Natural killer cell (primary cell): ENCODE measurements around the gene PSMD14. TPM values are rescaled to one million over a fixed set of nuclear protein-coding genes. Genes with fewer than 3 reads are reported as not detected.

Experiments used
- ATAC-seq, 3 donors: fragments of 150-1000 bp in 2 of 3; fragments of 200-7000 bp in 1 of 3; cut with Tn5 transposase; 1 replicate in 1 of 3; 2 replicates in 2 of 3; pipeline ENCODE4 v1.10.0; 2021; ENCODE audit warnings: mild to moderate bottlenecking in 2 of 3, moderate library complexity in 2 of 3
- DNase-seq, 2 donors: peaks; one replicate each; pipeline versions ENCODE4 v3.0.0 to v3.0.0-alpha.2; 2013 to 2021; ENCODE audit warnings: mixed read lengths in 1 of 2
- H3K27ac ChIP-seq: one replicate; pipeline ENCODE4 v1.5.1; 2013; ENCODE audit warnings: mild to moderate bottlenecking, low read length
- H3K27me3 ChIP-seq: one replicate; pipeline ENCODE4 v1.6.1; 2013; ENCODE audit warnings: low read length; ENCODE audit not compliant: control insufficient read depth, insufficient read depth
- H3K36me3 ChIP-seq: one replicate; pipeline ENCODE4 v1.6.1; 2013; ENCODE audit warnings: low read length; ENCODE audit not compliant: control insufficient read depth, insufficient read depth
- H3K4me1 ChIP-seq: one replicate; pipeline ENCODE4 v1.6.1; 2013; ENCODE audit warnings: low read length; ENCODE audit not compliant: control insufficient read depth, insufficient read depth
- H3K4me3 ChIP-seq: one replicate; pipeline ENCODE4 v1.5.1; 2013; ENCODE audit warnings: low read length
- H3K9me3 ChIP-seq: one replicate; pipeline ENCODE4 v1.6.1; 2013; ENCODE audit warnings: low read length; ENCODE audit not compliant: control insufficient read depth, insufficient read depth
- H3K27ac Mint-ChIP-seq, 2 donors: one replicate each; pipeline ENCODE4 v1.8.0; 2022; ENCODE audit warnings: mild to moderate bottlenecking in 2 of 2, mixed read lengths in 2 of 2, moderate library complexity in 1 of 2
- H3K27me3 Mint-ChIP-seq, 2 donors: one replicate each; pipeline ENCODE4 v1.8.0; 2022; ENCODE audit warnings: low read depth in 2 of 2, mixed read lengths in 2 of 2
- H3K36me3 Mint-ChIP-seq: one replicate; pipeline ENCODE4 v1.8.0; 2022; ENCODE audit warnings: mixed read lengths
- H3K4me1 Mint-ChIP-seq, 2 donors: one replicate each; pipeline ENCODE4 v1.8.0; 2022; ENCODE audit warnings: mixed read lengths in 2 of 2
- H3K4me3 Mint-ChIP-seq: one replicate; pipeline ENCODE4 v1.8.0; 2022; ENCODE audit warnings: mild to moderate bottlenecking, moderate library complexity, mixed read lengths
- H3K9me3 Mint-ChIP-seq, 2 donors: one replicate each; pipeline ENCODE4 v1.8.0; 2022; ENCODE audit warnings: mixed read lengths in 2 of 2
- CTCF ChIP-seq: fragments of 200-600 bp; IDR thresholded peaks from one replicate; pipeline ENCODE4 v1.8.0; 2022; ENCODE audit warnings: antibody characterized with exemption
- WGBS: methylation state at CpG from one replicate; pipeline ENCODE4 v1.1.7; 2013; ENCODE audit warnings: missing lambda C conversion rate; ENCODE audit not compliant: insufficient coverage; 5-methylcytosine and 5-hydroxymethylcytosine counted together
- intact Hi-C: fragments of 100-400 bp; cut with micrococcal nuclease; formaldehyde crosslinking; loops from one replicate; pipeline ENCODE4 v1.14.2; 2022
- total RNA-seq, 4 donors: library from RNA; stranded (reverse); fragments of 120-200 nt in 1 of 4; gene quantifications; one replicate each; pipeline versions ENCODE4 v1.2.3 to v1.2.4, GENCODE V29; 2013 to 2022

The PSMD14 gene
- total RNA-seq, 3 donors from 2014 or later (not counting 1 experiment from before 2014, with no cell fraction given): 34.2 to 40.9 (median 36.2) TPM

GRCh38 chr2:161391737-161392506 lies 83.7 kb downstream of the PSMD14 start:
- no CpG with 5 or more reads among the region's 4 CpGs for WGBS
- no peaks in the 10 kb centered on the region for H3K9me3 ChIP-seq
- no peak overlapping the region for H3K4me3 Mint-ChIP-seq
- H3K27me3 ChIP-seq: no peaks in the 10 kb centered on the region
- no peak for ATAC-seq
- DNase-seq: no peak
- H3K4me1 Mint-ChIP-seq: peaks cover 0 to 4% of the 10 kb centered on the region in 2 donors
- no peak overlapping the region for H3K4me3 ChIP-seq
- H3K27ac ChIP-seq: no peak overlapping the region
- H3K9me3 Mint-ChIP-seq: no peaks in the 10 kb centered on the region
- TF ChIP-seq CTCF: no peak
- intact Hi-C loops: no loop called here
- no peaks in the 10 kb centered on the region for H3K27me3 Mint-ChIP-seq
- no peaks in the 10 kb centered on the region for H3K4me1 ChIP-seq
- H3K36me3 Mint-ChIP-seq: peaks cover 21% of the 10 kb centered on the region
- peaks cover 30% of the 10 kb centered on the region for H3K36me3 ChIP-seq
- no peak overlapping the region for H3K27ac Mint-ChIP-seq

GRCh38 chr2:161400076-161400475 lies 91.9 kb downstream of the PSMD14 start:
- no peak for TF ChIP-seq CTCF
- intact Hi-C loops: no loop called here
- Mint-ChIP-seq H3K27ac (no peak overlapping the region), H3K4me1 (no peaks in the 10 kb centered on the region), H3K9me3 (no peaks in the 10 kb centered on the region), H3K27me3 (no peaks in the 10 kb centered on the region), H3K36me3 (peaks cover 9% of the 10 kb centered on the region), H3K4me3 (no peak overlapping the region)
- no peak for ATAC-seq
- WGBS: 100% methylated on average over 1 of the region's 2 CpGs
- H3K36me3 ChIP-seq: peaks cover 35% of the 10 kb centered on the region
- no peaks in the 10 kb centered on the region for H3K4me1 ChIP-seq
- DNase-seq: no peak
- no peak overlapping the region for H3K27ac ChIP-seq
- no peaks in the 10 kb centered on the region for H3K9me3 ChIP-seq
- H3K27me3 ChIP-seq: no peaks in the 10 kb centered on the region
- H3K4me3 ChIP-seq: no peak overlapping the region

GRCh38 chr2:161402297-161402696 lies 94.1 kb downstream of the PSMD14 start:
- H3K4me1 Mint-ChIP-seq: no peaks in the 10 kb centered on the region
- DNase-seq: no peak
- H3K9me3 ChIP-seq: no peaks in the 10 kb centered on the region
- H3K4me1 ChIP-seq: no peaks in the 10 kb centered on the region
- no peak overlapping the region for H3K27ac ChIP-seq
- H3K27me3 ChIP-seq: no peaks in the 10 kb centered on the region
- H3K36me3 ChIP-seq: peaks cover 17% of the 10 kb centered on the region
- ATAC-seq: no peak
- no peak overlapping the region for H3K4me3 ChIP-seq
- WGBS: 91% methylated on average over 4 of the region's 4 CpGs
- H3K36me3 Mint-ChIP-seq: no peaks in the 10 kb centered on the region
- no peaks in the 10 kb centered on the region for H3K27me3 Mint-ChIP-seq
- no peaks in the 10 kb centered on the region for H3K9me3 Mint-ChIP-seq
- H3K4me3 Mint-ChIP-seq: no peak overlapping the region
- no peak overlapping the region for H3K27ac Mint-ChIP-seq
- TF ChIP-seq CTCF: no peak
- intact Hi-C loops: no loop called here

DNA sequence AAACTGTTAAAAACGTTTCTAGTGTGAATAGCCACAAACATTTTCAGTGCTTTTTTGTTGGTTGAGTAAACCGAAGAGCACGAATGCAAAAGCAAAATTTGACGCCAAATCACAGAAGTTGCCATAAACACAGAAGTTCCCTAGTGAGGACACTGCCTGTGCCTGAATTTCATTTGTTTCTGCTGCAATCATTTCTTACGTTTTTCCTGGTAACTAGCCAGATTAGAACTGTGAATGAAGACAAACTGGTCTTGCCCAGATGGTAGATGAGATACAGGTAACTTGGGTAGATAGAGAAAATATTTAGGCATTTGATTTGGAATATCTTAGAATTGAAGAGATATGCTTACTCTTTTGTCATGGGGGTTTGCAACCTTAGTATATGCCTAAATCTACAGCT lies 98.1 kb downstream of the PSMD14 start:
- TF ChIP-seq CTCF: no peak
- Histone ChIP-seq H3K4me1 (no peaks in the 10 kb centered on the region), H3K4me3 (no peak overlapping the region), H3K36me3 (peaks cover 13% of the 10 kb centered on the region), H3K27me3 (no peaks in the 10 kb centered on the region), H3K27ac (no peak overlapping the region), H3K9me3 (no peaks in the 10 kb centered on the region)
- DNase-seq (no peak), ATAC-seq (no peak)
- Mint-ChIP-seq H3K4me1 (no peaks in the 10 kb centered on the region), H3K27me3 (no peaks in the 10 kb centered on the region), H3K4me3 (no peak overlapping the region), H3K36me3 (peaks cover 4% of the 10 kb centered on the region), H3K9me3 (no peaks in the 10 kb centered on the region), H3K27ac (no peak overlapping the region)
- intact Hi-C loops: no loop called here
- WGBS: 95% methylated on average over 5 of the region's 5 CpGs
